SH-SY5Y (cell line): Measurements from ENCODE around the gene C2CD4C.

Source experiments
- GATA2 ChIP-seq: IDR thresholded peaks from 2 replicates; pipeline ENCODE4 v1.6.1; 2011; ENCODE audit warnings: mild to moderate bottlenecking, low read depth, low read length
- GATA3 ChIP-seq: IDR thresholded peaks from 2 replicates; pipeline ENCODE4 v1.6.1; 2011; ENCODE audit warnings: low read depth, mild to moderate bottlenecking, low read length, moderate library complexity

DNA sequence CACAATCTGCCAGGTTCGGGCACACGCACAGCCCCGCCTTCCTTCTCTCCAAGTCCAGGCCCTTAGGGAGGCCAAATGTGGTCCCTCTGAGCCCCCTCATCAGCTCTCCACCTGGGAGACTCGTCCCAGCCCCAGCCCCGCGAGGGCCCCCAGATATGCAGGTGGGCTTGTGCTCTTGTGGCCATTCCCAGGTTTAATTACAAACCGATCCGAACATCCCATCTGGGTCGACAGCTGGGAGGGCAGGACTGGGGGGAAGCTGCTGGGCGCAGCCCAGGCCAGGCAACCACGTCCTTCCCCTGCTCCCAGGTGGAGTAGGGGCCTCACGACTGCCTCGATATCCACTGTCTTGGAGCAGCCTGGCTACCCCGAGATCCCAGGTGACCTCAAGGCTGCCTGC lies 7.5 kb upstream of the C2CD4C start:
- TF ChIP-seq GATA2 (no peak), GATA3 (no peak)
